ENCODE data around the gene TMA7. TPM values are rescaled to one million over a fixed set of nuclear protein-coding genes. Genes with fewer than 3 reads are reported as not detected.

TMA7 gene
- total RNA-seq, result 169 TPM
- long read RNA-seq, transcript TMA7-201 (4 exons, 561 nt), result major isoform, 111 of 124 reads
- long read RNA-seq, partial matches to known transcripts, result 0 of 124 reads
- long read RNA-seq, other reads (novel, unspliced or antisense), result 9 of 124 reads

DNA sequence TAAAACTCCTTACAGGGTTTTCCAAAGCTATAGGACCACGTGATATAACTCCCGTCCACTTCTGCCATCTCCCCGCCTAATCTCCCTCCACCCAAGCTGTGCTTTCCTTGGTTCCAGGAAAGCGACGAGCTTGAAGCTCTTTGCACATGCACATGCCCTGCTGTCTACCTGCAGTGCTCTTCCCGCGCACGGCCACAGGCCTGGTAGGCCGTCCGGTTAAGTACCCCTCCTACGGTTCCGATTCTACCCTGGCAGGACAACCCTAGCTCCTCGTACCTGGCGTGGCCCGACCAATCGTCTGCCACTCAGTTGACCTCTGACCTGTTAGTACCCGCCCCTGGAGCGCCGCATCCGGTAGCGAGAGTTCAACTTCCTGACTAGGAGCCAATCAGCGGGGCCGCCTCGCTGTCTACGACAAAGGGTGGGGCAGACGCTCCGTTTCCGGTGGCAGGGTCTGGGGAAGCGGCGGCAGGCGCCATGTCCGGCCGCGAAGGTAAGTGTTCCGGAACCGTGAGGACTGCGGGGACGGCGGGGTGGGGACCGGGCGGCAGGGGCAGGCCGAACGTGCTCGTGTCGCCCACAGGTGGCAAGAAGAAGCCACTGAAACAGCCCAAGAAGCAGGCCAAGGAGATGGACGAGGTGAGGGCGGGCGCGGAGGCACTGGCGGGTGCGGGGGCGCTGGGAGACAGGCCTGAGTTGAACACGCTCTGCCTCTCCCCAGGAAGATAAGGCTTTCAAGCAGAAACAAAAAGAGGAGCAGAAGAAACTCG is at the start of gene TMA7, which contains the start of gene CCDC51:
Gene TMA7, plus strand, starts transcription at position 438 of the 770 bp plus-strand sequence. Its CDS starts 40 bp downstream, at position 478.
Gene CCDC51, minus strand, starts transcription at position 300 of the 770 bp plus-strand sequence. CDS start 4,991 bp downstream, outside the sequence.
- H3K4me3 ChIP-seq, result peak within 1 kb of the TSS; percentile 74
- H3K27ac ChIP-seq, result peak within 1 kb of the TSS; percentile 94
- intact Hi-C loops (cut with DNase I), result loop anchor here (5.0 kb wide), 2 partner anchors 38 to 208 kb away; no protein-coding TSS in a partner anchor
- peaks cover 18% of the 10 kb centered on the region for H3K4me1 ChIP-seq
- H3K9me3 ChIP-seq, result no peaks in the 10 kb centered on the region
- TF ChIP-seq, protein P1, sequence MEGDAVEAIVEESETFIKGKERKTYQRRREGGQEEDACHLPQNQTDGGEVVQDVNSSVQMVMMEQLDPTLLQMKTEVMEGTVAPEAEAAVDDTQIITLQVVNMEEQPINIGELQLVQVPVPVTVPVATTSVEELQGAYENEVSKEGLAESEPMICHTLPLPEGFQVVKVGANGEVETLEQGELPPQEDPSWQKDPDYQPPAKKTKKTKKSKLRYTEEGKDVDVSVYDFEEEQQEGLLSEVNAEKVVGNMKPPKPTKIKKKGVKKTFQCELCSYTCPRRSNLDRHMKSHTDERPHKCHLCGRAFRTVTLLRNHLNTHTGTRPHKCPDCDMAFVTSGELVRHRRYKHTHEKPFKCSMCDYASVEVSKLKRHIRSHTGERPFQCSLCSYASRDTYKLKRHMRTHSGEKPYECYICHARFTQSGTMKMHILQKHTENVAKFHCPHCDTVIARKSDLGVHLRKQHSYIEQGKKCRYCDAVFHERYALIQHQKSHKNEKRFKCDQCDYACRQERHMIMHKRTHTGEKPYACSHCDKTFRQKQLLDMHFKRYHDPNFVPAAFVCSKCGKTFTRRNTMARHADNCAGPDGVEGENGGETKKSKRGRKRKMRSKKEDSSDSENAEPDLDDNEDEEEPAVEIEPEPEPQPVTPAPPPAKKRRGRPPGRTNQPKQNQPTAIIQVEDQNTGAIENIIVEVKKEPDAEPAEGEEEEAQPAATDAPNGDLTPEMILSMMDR (IDR thresholded peaks at IDR 0.05), result no peak
- H3K27me3 ChIP-seq, result no peaks in the 10 kb centered on the region
- peaks cover 36% of the 10 kb centered on the region for H3K36me3 ChIP-seq
- ATAC-seq, result peak; percentile 97
- peak; percentile 99 for DNase-seq

DNA sequence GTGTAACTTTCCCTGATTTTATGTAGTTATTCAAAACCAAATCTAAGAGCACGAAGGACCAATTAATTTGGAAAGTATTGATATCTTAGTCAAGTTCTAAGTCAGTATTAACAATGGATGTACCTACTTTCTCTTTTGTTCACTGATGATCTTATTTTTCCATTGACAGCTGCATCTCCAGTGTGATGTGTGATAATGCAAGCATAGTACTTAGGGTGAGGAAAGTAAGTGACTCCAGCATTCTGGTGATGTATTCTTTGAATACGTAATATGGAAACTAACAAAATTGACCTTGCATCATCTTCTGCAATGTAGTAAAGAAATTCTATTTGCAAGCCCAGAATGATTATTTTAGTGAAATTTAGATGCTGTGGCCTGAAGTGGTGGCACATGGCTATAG is 45.7 kb upstream of the TMA7 start:
- ATAC-seq (no peak), DNase-seq (no peak)
- TF ChIP-seq, protein P1 (IDR thresholded peaks at IDR 0.05), result no peak
- Histone ChIP-seq H3K36me3 (no peaks in the 10 kb centered on the region), H3K4me3 (no peak overlapping the region), H3K27me3 (no peaks in the 10 kb centered on the region), H3K9me3 (no peaks in the 10 kb centered on the region), H3K4me1 (no peaks in the 10 kb centered on the region), H3K27ac (no peak overlapping the region)
- intact Hi-C loops (cut with DNase I), result no loop called here

DNA sequence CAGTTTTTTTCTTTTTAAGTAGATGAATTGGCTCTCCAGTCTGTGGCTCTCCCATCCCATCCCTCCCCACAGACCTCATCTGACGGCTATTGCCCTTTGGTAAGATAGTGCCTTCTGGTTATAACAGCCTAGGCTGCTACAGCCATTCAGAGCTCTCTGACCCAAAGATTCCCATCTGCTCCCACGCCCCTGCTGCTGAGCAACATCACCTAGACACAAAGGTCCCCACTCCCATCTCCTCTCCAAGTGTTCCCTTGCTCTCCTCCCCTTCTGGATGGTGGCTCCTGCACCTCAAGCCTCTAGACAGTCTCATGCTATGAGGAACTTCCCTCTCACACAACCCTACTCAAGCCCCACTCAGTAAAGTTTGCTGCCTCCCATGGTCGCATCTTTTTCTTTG is 44.3 kb upstream of the TMA7 start:
- Histone ChIP-seq H3K27me3 (no peaks in the 10 kb centered on the region), H3K4me3 (no peak overlapping the region), H3K9me3 (no peaks in the 10 kb centered on the region), H3K27ac (no peak overlapping the region), H3K4me1 (no peaks in the 10 kb centered on the region), H3K36me3 (no peaks in the 10 kb centered on the region)
- DNase-seq (no peak), ATAC-seq (no peak)
- TF ChIP-seq, protein P1 (IDR thresholded peaks at IDR 0.05), result no peak
- intact Hi-C loops (cut with DNase I), result no loop called here

DNA sequence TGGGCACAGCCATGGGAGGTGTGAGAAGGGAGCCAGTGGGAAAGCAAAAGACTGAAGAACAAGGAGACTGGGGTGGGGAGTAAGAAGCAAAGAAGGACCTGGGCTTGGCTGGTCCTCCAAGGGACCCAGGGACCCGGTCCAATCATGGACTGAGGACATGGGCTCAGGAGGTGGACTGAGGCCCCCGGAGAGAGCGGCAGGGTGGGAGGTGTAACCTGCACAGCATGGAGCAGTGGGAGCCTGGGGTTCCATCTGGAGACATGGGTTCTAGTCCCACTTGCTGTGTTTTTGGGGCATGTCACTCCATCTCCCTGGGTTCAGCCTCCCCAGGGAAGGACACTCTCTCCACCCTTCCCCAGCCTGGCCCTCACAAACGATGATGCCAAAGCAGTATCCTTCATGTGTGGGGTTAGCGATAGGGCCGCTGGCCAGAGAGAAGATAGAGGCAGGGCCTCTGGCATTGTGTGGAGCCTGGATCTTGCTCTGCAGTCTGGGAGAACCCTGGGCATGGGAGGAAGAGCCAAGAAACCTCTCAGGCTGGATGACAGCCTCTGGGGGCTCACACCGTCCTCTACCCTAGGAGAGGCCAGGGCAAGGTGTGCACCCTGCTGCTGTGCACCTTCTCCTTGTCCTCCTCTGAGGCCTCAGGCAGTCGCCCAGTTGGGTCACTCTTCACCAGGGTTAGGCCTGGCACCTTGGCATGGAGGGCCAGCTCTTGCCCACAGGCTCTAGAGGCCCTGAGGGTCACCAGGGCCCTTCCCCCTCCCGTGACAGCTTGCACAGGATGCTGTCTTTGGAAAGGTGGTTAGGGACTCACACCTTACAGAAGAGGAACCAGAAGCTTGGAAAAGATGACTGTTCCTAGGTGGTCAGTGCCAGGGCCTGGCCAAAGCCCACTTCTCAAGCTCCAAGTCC is 42.0 kb upstream of the TMA7 start:
- intact Hi-C loops (cut with DNase I), result no loop called here
- TF ChIP-seq, protein P1 (IDR thresholded peaks at IDR 0.05), result no peak
- no peak for DNase-seq
- ATAC-seq, result peak; percentile 13
- Histone ChIP-seq H3K27ac (no peak overlapping the region), H3K4me1 (peaks cover 14% of the 10 kb centered on the region), H3K27me3 (no peaks in the 10 kb centered on the region), H3K36me3 (no peaks in the 10 kb centered on the region), H3K4me3 (no peak overlapping the region), H3K9me3 (no peaks in the 10 kb centered on the region)

DNA sequence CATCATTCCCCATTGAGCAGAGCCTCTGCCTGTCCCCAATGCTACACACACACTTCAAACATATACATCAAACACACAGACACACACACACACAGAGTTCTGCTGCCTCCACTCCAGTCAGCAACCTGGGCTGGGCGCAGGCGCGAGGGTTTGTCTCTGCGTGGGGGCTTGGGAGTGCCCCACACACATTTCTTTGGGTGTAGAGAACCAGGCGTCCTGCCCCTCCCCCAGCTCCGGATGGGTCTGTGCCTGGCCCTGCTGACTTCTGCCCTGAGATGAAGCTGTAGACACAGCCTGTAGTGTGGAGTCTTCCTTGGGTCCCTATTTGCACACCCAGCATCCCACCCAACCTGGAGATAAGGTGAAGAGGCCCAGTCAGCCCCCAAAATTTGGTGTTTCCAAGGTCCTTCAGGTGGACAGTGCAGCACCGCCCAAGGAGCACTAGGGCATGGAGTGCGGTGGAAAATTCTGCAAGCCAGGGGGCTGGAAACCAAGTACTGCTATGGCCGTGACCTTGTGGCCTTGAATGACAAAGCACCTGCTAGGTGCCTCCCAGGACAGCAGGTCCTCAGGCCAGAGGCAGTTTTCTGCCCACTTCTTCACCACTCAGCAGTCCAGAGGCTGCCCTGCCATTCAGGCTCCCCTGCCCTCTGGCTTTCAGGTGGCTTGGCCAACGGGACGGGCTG is 41.2 kb upstream of the TMA7 start:
- no peaks in the 10 kb centered on the region for H3K9me3 ChIP-seq
- ATAC-seq, result no peak
- no peaks in the 10 kb centered on the region for H3K27me3 ChIP-seq
- H3K4me3 ChIP-seq, result no peak overlapping the region
- DNase-seq, result no peak
- H3K27ac ChIP-seq, result no peak overlapping the region
- TF ChIP-seq, protein P1 (IDR thresholded peaks at IDR 0.05), result no peak
- H3K36me3 ChIP-seq, result no peaks in the 10 kb centered on the region
- H3K4me1 ChIP-seq, result peaks cover 14% of the 10 kb centered on the region
- intact Hi-C loops (cut with DNase I), result no loop called here
